Activated gamma-delta T cell (primary cell): ENCODE results near the gene STIM2.
"Not testable (repeated sequence)": the region's sequence is repeated elsewhere in the genome, so short reads cannot be mapped to it uniquely, and the experiment has no call there.

Experiments
- DNase-seq: peaks from one replicate; lab custom pipeline; 2025; lab: John Stamatoyannopoulos, UW

STIM2 gene

DNA sequence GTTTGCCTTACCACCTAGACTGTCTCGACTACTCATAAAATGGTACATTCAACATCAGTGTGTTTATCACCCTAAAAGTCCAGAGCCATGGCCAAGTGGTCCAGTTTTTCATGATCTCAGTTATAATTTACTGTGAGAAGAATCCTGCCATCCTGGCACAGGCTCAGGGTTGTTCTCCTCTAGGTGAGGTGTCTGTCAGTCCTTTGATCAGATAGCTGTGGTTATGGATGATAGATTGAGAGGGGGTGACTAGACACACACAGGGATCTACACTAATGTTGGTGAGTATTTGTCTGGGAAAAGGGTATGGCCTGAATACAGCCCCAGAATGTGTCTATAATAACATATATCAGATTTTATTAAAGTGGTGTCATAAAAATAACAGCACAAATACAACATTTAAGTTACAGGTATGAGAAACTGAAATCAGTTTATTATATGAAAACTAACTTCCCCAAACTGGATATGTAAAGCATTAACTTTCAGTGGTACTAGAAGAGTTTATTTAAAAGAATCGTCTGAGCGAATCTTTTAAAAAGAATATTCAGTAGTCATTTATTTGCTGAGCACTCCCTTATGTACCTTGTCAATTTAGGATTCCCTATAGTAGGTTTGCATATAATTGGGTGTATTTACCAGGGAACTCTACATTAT is 93.3 kb downstream of the STIM2 start:
- DNase-seq: no peak

DNA sequence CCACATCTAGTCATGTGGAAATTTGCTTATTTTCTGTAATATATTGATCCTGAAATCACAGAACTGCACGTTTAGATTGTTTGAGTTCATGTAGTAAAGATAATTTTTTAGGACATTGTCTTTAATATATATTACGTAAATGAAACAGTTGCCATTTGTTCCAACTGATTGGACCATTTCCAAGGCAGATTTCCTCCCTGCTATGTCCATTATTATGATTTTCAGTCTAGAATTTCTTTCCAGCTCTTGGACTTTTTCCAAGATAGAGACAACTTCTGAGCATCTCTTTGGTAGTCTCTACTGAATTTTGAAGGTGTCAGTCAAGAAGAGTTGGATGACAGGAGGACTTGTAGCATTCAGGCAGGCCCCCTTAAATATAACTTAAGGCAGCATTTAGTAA is 94.6 kb downstream of the STIM2 start:
- DNase-seq: no peak

DNA sequence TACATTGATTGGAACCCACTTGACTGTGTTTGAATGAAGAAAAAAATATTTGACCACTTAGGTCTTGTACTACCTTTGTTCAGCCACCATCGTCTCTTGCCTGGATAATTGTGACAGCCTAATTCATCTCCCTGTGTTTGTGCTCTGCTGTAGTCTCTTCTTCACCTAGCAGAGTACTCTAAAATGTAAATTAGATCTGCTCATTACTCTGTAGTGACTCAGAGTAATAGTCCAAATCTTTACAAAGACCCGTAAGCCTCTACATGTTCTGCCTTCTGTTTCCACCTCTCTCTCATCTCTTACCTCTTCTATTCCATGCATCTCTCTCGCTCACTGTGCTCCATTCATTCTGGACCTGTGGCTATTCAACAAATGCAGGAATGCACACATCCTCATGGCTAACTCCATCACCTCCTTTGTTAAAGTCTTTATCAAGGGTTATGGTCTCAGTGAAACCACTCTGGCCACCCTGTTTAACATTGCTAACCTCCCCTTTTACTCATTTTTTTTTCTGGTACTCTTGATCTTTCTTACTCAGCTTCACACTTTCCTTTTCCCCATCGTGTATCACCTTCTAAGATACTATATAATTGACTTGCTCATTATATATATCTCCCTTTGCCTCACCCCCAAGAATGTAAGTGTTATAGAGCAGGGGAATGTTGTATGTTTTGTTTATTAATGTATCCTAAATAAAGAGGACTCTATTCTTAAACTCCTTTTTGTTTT is 98.4 kb downstream of the STIM2 start:
- no peak for DNase-seq

DNA sequence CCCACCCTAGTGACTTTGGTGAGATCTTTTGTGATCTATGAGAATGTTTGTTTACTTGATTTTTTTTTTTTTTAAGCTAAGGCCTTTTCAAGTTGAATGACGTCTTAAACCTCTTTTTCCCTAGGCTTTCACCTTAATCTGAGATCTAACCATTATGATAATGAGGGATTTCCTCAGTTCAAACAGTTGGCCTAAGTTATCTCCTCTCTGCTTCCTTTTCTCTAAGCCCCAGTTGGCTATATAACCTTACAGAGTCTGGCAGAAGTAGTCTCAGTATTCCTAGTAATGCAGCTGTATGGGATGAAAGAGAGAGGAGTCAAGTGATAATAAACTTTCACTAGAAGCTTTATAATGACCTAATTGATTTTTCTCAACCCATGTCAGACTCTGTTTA is 99.0 kb downstream of the STIM2 start:
- no peak for DNase-seq

DNA sequence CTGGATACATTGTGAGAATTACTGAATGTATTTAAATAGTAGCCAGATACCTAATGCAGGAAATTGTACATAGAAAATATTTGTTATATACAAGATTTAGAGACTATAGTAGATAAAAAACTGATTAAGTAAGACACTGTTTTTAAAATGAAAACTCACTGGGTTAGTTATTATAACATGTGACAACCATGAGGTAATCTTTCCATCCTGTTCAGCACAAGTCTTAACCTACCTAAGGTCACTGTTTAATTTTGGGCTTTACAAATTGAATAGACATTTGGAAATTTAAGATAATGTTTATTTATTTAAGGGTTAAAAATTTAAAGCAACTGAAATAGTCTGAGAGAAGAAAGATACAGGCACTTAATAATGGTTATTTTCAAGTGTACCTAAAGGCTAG is 102.1 kb downstream of the STIM2 start:
- DNase-seq: no peak

DNA sequence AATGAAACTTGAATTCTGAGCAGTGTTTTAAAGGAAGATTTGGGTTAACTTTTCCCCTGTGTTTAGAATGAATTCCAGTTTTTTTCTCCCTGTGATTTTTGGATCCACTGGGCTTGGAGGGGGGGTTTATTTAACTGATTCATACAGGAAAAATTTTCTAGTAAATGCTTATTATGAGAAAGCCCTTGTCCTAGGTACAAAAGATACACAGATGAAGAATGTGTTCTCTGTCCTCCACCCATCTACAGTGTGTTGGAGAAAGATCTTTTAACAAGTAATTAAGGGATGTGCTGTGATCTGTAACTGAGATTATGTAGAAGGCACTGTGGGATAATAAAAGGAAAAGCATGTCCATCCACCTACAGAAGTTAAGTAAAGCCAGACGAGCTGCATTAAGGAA is 103.9 kb downstream of the STIM2 start:
- no peak for DNase-seq

DNA sequence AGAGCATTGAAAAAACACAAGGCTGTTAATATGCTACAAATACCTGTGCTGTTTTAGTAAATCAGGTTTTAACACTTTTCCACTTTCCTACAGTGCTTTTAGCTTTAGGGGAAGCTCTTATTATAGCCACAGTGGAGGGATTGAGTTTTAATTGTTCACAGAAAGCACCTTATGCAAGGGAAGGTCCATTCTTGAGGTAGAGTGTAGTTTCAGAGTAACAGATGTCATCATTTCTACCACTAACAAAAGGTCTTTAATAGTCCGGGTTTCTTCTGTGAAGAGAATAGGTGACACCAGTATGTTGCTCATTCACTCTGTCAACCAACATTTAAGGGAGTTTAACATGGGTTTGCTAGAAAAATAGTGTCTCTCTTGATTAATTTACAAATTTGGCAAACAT is 104.4 kb downstream of the STIM2 start:
- DNase-seq: no peak

DNA sequence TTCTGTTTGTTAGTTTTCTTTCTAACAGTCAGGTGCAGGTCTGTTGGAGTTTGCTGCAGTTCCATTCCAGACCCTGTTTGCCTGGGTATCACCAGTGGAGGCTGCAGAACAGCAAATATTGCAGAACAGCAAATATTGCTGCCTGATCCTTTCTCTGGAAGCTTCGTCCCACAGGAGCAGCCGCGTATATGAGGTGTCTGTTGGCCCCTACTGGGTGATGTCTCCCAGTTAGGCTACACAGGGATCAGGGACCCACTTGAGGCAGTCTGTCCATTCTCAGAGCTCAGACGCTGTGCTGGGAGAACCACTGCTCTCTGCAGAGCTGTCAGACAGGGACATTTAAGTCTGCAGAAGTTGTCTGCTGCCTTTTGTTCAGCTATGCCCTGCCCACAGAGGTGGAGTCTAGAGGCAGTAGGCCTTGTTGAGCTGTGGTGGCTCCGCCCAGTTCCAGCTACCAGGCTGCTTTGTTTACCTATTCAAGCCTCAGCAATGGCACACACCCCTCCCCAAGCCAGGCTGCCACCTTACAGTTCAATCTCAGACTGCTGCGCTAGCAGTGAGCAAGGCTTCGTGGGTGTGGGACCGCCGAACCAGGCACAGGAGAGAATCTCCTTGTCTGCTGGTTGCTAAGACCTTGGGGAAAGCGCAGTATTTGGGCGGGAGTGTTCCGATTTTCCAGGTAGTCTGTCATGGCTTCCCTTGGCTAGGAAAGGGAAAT is 115.0 kb downstream of the STIM2 start:
- not testable (repeated sequence) for DNase-seq

DNA sequence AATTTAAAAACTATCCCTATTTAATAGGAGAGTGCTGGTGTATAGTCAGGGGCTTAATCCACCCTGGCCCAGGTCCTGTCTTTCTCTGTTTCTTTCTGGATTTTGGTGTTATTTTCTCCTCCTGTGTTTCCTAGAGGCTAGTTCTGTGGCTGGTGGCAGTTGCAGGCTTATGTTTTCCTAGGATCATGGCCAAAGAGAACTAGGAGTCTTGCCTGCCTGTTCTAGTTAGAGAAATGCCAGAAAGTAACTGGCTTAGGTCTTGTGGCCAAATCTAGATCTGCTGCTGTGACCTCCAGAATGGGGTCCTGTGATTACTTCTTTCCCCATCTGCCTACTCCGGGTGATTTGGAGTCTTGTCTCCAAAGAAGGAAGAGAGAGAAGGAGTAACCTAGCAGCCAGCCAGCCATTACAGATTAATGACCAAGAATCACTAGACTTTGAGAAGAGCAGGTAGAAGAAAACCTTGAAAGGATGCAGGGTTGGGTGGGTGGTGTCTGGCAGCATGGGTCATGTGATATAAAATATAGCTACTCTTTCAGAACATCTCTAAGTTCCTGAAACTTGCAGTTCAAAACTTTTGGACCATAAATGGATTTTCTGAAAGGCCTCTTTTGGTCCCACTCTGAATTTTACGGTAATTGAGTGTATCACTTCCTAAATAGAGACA is 117.9 kb downstream of the STIM2 start:
- DNase-seq: no peak

DNA sequence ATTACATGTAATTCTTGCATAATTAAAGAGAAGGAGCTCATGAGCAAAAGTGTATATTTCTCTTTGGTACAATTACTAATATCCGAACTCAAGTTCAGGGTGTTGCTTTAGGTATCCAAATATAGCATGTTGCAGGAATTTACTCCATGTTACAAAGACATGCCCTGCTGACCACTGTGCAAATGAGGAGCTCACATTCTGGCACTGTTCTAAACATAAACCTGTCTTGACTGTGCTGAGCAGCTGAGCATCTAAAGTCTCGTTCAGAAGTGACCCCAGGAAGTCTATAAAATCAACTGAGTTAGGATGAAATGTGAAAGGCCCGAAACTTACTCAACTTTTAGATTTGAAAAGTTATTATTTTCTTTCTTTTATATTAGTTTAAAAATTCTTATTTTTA is 124.3 kb downstream of the STIM2 start:
- no peak for DNase-seq

DNA sequence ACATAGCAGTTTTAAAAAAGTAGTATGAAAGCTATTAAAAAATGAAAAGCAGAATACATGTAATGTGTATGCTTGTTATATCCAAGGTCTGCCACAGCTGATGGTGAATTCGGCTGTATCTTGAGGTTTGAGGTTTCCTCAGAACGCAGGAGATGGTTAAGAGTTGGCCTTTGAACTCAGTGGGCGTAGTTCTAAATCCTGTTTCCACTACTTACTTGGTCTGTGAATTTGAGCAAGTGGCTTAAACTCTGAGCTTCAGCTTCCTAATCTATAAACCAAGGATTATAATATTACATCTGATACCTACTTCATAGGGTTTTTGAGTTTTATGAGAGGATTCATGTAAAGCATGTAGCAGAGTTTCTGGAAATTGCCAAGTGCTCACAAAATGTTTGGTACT is 125.2 kb downstream of the STIM2 start:
- DNase-seq: no peak

DNA sequence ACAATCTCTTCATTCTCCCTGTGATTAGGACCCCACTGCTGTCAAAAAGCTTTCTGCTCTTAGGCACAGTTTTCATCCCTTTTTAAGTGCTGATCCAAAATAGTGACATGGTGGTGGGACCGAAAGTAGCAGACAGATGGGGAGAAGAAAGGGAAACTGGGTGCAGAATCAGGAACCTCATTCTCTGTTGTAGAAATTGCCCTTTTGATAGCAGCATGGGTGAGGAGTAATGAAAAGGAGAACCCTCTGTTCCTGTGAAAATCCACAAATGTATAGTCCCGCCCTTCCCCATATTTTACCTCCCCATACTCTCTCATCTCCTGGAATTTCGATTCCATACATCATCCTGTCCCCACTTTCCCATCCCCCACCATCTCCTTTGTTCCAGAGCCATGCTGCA is 126.5 kb downstream of the STIM2 start:
- no peak for DNase-seq

DNA sequence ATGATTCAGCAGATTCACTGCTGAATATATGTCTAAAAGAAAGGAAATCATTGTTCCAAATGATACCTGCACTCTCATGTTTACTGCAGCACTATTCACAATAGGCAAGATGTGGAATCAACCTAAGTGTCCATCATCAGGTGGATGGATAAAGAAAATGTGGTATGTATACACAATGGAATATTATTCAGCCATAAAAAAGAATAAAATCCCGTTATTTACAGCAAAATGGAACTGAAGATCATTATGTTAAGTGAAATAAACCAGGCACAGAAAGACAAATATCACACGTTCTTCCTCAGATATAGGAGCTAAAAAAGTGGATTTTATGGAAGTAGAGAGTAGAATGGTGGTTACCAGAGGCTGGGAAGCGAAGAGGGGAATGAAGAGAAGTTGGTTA is 130.4 kb downstream of the STIM2 start:
- no peak for DNase-seq

DNA sequence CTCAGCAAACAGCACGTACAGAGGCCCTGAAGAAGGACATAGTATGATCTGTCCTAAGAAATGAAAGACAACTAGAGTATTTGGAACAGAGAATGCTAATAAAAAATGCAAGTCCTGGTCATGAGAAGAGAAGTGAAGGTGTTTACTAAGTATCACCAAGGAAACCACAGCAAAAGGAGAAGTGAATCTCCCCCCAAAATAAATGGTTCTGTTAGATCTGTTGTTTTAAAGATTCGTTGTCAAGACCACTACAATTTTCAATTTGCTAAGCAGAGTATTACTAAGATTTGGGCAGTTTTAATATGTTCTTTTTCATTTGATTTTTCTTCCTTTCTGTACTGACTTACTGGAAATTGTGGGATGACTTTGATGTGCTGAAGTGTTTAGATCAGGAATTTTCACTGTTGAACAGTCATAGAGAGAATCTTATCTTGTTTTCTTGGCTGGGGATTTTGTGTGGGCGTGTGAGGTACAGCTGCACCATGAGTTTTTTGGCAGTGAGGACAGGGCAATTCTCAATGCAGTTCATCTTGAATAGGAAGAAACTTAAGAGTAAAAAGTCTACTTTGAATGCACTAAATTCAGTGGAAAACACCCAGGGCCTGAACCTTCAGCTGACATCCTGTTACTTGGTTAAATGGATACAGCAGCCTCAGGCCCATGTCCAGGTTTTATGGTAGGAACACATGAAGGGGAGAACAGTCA is 132.2 kb downstream of the STIM2 start:
- no peak for DNase-seq

DNA sequence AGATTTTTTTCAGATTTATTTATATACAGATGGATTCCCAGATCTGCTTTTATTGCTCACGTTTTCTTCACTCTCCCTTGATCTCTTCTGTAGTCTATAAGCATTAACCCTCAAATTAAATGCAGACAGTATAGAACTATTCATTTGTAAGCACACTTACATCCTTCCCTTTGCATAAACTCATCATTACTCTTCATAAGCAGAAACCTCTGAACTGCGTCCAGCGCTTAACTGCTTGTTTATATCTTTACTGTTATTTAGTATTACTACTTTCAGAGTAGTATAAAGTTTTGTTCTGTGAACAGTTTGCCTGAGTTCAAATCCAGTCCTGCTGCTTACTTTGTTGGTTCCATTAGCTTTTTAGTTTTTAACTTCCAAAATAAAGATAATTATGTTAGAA is 132.9 kb downstream of the STIM2 start:
- no peak for DNase-seq

DNA sequence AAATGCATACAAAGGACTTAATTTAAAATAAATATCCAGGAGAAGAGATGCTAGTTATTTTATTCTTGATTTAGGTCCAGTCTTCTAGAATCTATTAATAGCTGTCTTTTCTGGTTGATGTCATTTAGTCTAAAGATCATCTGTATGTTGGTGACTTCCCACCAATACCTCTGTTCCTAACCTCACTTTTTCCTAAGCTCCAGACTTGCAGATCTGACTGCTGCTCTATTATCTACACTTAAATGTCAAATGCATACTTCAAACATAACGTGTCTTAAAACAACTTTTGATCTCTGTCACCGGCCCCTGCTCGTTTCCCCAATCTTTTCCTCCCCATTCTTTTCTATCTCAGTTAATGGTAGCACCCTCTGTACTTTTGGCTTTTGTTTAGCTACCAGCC is 133.3 kb downstream of the STIM2 start:
- DNase-seq: no peak

DNA sequence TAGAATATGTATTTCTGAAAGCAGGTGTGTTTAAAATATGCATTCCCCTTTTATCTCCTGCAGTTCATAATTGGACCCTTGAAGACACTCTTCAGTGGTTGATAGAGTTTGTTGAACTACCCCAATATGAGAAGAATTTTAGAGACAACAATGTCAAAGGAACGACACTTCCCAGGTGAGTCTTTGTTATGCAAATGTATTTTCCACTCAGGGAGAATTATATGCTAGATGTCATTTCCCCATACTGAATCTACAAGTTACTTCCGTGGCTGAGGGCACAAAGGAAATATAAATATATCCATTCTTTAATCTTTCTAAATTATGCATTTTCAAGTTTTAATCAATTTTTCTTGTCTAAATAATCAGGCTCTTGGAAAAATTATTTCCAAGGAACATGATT is 134.7 kb downstream of the STIM2 start:
- no peak for DNase-seq

DNA sequence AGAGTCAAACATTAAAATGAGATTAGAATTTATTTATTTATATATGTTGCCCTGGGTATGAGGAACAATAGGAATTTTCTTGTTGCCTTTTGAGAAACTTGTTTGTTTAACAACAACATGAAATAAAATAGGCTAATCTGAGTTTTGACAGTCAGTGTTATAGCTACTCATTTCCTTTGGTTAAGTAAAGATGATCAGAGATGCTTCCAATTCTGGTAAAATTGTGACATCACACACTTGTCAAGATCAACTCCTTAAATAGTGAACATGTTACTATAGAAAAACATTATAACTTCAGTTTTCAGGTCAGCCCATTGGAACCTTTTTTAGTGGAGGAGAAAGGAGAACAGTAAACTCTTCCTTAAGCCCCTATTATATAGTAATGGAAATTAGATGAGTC is 136.1 kb downstream of the STIM2 start:
- DNase-seq: no peak

DNA sequence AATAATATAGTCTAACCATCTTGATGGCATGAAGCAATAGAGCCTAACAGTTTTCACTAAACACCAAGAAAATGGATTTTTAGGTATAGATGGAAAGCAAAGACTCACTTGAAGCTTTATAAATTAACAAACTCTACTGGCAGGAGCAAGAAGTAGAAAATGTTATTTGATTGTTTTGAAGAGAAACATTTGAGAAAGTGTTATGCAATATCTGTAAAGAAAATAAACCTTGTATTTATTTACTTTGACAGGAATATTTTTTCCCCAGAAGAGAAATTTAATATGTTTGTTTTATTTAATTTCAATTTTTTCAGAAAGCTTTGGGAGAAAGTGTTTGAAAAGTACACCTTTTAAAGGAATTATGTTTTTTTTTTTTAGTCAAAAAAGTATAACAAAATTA is 139.0 kb downstream of the STIM2 start:
- DNase-seq: no peak

DNA sequence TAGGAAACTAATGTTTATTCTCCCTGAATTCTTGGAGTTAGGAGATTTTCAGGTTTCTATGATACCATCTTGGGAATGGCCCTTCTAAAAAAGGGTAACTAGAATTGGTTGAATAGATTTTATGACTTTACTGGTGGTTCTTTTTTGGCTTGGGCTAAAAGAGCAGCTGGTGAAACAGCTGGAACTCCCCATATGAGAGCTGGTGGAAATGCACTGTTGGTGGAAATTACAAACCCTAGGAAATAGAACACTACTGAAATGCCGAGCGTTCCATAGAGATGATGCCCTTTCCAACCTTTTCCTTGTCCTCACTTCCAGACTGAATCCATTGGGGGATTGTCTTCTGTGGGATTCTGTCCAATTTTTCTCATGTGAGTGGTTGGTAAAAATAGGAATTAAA is 139.5 kb downstream of the STIM2 start:
- no peak for DNase-seq

DNA sequence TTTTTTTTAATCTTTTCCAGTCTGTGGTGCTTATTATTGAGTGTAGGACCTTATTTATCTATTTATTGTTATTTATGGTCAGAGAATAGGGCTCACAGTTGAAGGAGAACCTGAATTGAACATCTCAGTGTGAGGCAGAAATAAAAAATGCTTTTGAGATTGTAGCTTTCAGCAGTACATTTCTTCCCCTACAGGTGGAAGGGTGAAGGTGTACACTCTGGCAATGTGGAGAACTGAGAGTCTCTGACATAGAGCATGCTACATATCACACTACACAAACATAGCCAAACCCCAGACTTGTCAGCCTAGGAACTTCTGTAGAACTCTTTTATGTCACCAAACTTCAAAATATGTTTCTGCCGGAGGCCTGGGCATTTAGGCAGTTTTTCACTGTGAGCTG is 140.2 kb downstream of the STIM2 start:
- no peak for DNase-seq
